Adrenal gland (tissue), 5 donors: Measurements from ENCODE around the gene BCL7B.

Experiments
- CTCF ChIP-seq, 6 experiments: fragments of 450-650 bp in 4 of 6; fragments of 200-600 bp in 2 of 6; sonication (generic) in 1 of 6; IDR thresholded peaks; 1 replicate in 5 of 6; 2 replicates in 1 of 6; pipeline versions ENCODE4 v1.5.1 to v1.8.0; 2016 to 2021; ENCODE audit warnings: antibody characterized with exemption in 6 of 6, mild to moderate bottlenecking in 2 of 6, moderate library complexity in 1 of 6
- POLR2A ChIP-seq, 2 donors: fragments of 450-650 bp; IDR thresholded peaks; one replicate each; pipeline ENCODE4 v1.6.1; 2017; ENCODE audit warnings: antibody characterized with exemption in 2 of 2, mild to moderate bottlenecking in 2 of 2, moderate library complexity in 1 of 2
- donor health status: DM: no; HTN: no; CAD: no.

DNA sequence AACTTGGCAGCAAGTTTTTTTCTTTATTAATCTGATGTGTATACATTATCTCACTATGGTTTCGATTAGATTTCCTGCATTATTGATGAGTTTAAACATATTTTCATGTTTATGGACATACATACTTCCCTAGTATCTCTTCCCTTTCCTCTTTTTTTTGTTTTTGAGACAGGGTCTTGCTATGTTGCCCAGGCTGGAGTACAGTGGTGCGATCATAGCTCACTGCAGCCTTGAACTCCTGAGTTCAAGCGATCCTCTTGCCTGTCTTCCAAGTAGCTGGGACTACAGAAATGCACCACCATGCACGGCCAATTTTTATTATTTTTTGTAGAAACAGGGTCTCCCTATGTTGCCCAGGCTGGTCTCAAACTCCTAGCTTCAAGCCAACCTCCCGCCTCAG, 54.3 kb downstream of the BCL7B start:
- TF ChIP-seq CTCF (IDR thresholded peaks at IDR 0.05) (no peak), POLR2A (IDR thresholded peaks at IDR 0.05) (no peak)
